Neuronal stem cell (in vitro differentiated cells): ENCODE data around the gene TMOD2.

Source experiments
- DNase-seq: peaks from one replicate; pipeline ENCODE4 v3.0.0-alpha.2; 2013; ENCODE audit warnings: low spot score
- H2AFZ ChIP-seq: one replicate; pipeline ENCODE4 v1.6.1; 2013; ENCODE audit warnings: mild to moderate bottlenecking, low read length, inconsistent platforms
- H2AK5ac ChIP-seq: 2 replicates; pipeline ENCODE4 v1.6.1; 2013; ENCODE audit warnings: low read depth, mild to moderate bottlenecking, inconsistent platforms, low read length, moderate library complexity, mixed read lengths
- H2BK120ac ChIP-seq: 2 replicates; pipeline ENCODE4 v1.6.1; 2013; ENCODE audit warnings: low read depth, mild to moderate bottlenecking, inconsistent platforms, low read length, moderate library complexity, mixed read lengths
- H2BK12ac ChIP-seq: one replicate; pipeline ENCODE4 v1.6.1; 2013; ENCODE audit warnings: low read length, inconsistent platforms
- H2BK15ac ChIP-seq: 2 replicates; pipeline ENCODE4 v1.6.1; 2013; ENCODE audit warnings: mild to moderate bottlenecking, low read length, inconsistent platforms, mixed read lengths
- H2BK5ac ChIP-seq: one replicate; pipeline ENCODE4 v1.6.1; 2013; ENCODE audit warnings: inconsistent platforms, mild to moderate bottlenecking, low read length, moderate library complexity
- H3K14ac ChIP-seq: one replicate; pipeline ENCODE4 v1.6.1; 2013; ENCODE audit warnings: low read length, inconsistent platforms
- H3K18ac ChIP-seq: 2 replicates; pipeline ENCODE4 v1.6.1; 2013; ENCODE audit warnings: low read length, inconsistent platforms
- H3K23ac ChIP-seq: 2 replicates; pipeline ENCODE4 v1.6.1; 2013; ENCODE audit warnings: low read depth, mild to moderate bottlenecking, mixed read lengths, low read length, inconsistent platforms; ENCODE audit not compliant: poor library complexity
- H3K27ac ChIP-seq: replicated peaks from 3 replicates; pipeline ENCODE4 v1.5.1; 2013; ENCODE audit warnings: low read length, inconsistent platforms
- H3K27me3 ChIP-seq, 3 experiments: 2 replicates each; pipeline ENCODE4 v1.6.1; 2013; ENCODE audit warnings: low read length in 3 of 3, mild to moderate bottlenecking in 2 of 3, inconsistent platforms in 1 of 3, low read depth in 1 of 3, mixed read lengths in 1 of 3, moderate library complexity in 1 of 3; ENCODE audit not compliant: control insufficient read depth in 3 of 3, insufficient read depth in 3 of 3
- H3K36me3 ChIP-seq, 2 donors: replicated peaks in 1 of 2; 2 replicates each; pipeline ENCODE4 v1.6.1; 2013; ENCODE audit warnings: low read length in 2 of 2; ENCODE audit not compliant: control insufficient read depth in 2 of 2, insufficient read depth in 2 of 2
- H3K4ac ChIP-seq: 2 replicates; pipeline ENCODE4 v1.6.1; 2013; ENCODE audit warnings: inconsistent platforms, mild to moderate bottlenecking, low read length, moderate library complexity
- H3K4me1 ChIP-seq, 2 donors: 1 replicate in 1 of 2; 2 replicates in 1 of 2; pipeline ENCODE4 v1.6.1; 2013; ENCODE audit warnings: low read length in 2 of 2, low read depth in 1 of 2; ENCODE audit not compliant: control insufficient read depth in 2 of 2, insufficient read depth in 1 of 2
- H3K4me2 ChIP-seq: one replicate; pipeline ENCODE4 v1.6.1; 2013; ENCODE audit warnings: mild to moderate bottlenecking, low read length, inconsistent platforms; ENCODE audit not compliant: insufficient read depth, poor library complexity, severe bottlenecking
- H3K4me3 ChIP-seq, 2 donors: 2 replicates each; pipeline ENCODE4 v1.5.1; 2013; ENCODE audit warnings: low read length in 2 of 2, mild to moderate bottlenecking in 2 of 2, inconsistent platforms in 1 of 2, moderate library complexity in 1 of 2
- H3K79me1 ChIP-seq: one replicate; pipeline ENCODE4 v1.6.1; 2013; ENCODE audit warnings: low read depth, mild to moderate bottlenecking, inconsistent platforms, low read length, moderate library complexity
- H3K9ac ChIP-seq: one replicate; pipeline ENCODE4 v1.6.1; 2013; ENCODE audit warnings: mild to moderate bottlenecking, low read depth, low read length, inconsistent platforms; ENCODE audit not compliant: poor library complexity
- H3K9me3 ChIP-seq, 2 donors: replicated peaks in 1 of 2; 2 replicates each; pipeline versions ENCODE3 to v1.6.1; 2013; ENCODE audit warnings: low read length in 2 of 2, mild to moderate bottlenecking in 2 of 2, inconsistent platforms in 1 of 2, low read depth in 1 of 2, mixed read lengths in 1 of 2, moderate library complexity in 1 of 2; ENCODE audit not compliant: control insufficient read depth in 2 of 2, insufficient read depth in 1 of 2
- H4K8ac ChIP-seq: one replicate; pipeline ENCODE4 v1.6.1; 2013; ENCODE audit warnings: low read depth, mild to moderate bottlenecking, inconsistent platforms, low read length, moderate library complexity
- H4K91ac ChIP-seq: one replicate; pipeline ENCODE4 v1.6.1; 2013; ENCODE audit warnings: low read length, low read depth, mild to moderate bottlenecking, inconsistent platforms; ENCODE audit not compliant: poor library complexity
- WGBS, 2 donors: extraction: QIAGEN DNeasy Blood & Tissue Kit; methylation state at CpG; one replicate each; pipeline ENCODE4 v1.1.7; 2013; ENCODE audit warnings: missing lambda C conversion rate in 2 of 2, mixed read lengths in 1 of 2; ENCODE audit not compliant: insufficient read length in 2 of 2, insufficient replicate concordance in 1 of 2; ENCODE audit errors: extremely low coverage in 2 of 2; 5-methylcytosine and 5-hydroxymethylcytosine counted together

The TMOD2 gene

DNA sequence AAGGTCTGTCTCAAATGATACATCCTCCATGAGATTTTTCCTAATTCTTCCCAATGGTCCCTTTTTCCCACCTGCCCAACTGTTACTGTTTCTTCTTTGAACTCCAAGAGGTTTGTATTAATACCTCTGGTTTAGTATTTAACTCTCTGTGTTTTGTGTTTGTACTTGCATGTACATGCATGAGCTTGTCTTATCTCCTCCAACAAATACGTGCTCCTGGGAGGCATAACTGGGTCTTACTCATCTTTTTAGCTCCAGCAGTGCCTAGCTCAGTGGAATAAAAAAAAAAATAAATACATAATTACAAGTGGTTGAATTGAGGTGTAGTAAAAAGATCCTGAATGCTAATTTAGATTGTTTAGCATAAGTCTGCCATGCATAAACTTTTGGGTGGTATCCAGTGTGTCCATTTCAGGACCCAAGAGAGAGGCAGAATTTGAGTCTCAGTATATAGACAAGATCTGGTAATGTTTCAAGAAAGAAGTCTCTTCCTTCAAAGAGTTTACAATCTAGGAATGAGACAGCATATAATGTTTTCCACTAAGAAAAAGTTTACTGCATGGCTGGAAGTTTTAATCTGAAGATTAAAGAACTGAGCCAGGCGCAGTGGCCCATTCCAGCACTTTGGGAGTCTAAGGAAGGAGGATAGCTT lies 12.2 kb upstream of the TMOD2 start:
- Histone ChIP-seq H2AK5ac (no peak overlapping the region), H3K4me1 (peaks cover 0 to 12% of the 10 kb centered on the region in 2 donors), H2AFZ (no peak overlapping the region), H3K4ac (no peak overlapping the region), H3K9me3 (no peaks in the 10 kb centered on the region), H3K9ac (no peak overlapping the region), H3K79me1 (no peaks in the 10 kb centered on the region), H3K4me3 (no peak overlapping the region), H4K8ac (no peak overlapping the region), H3K27ac (no peak overlapping the region), H4K91ac (no peak overlapping the region), H2BK5ac (no peak overlapping the region), H2BK120ac (no peak overlapping the region), H3K14ac (no peak overlapping the region), H3K27me3 (peaks cover 3 to 84% (median 33%) of the 10 kb centered on the region in 3 experiments), H2BK15ac (no peak overlapping the region), H3K36me3 (no peaks in the 10 kb centered on the region), H3K18ac (no peak overlapping the region), H3K4me2 (no peak overlapping the region), H2BK12ac (no peak overlapping the region), H3K23ac (no peak overlapping the region)
- no peak for DNase-seq
- WGBS, 2 donors = no CpG with 5 or more reads among the region's 2 CpGs

- Histone ChIP-seq H3K27me3 (peaks cover 4 to 71% (median 28%) of the 10 kb centered on the region in 3 experiments), H3K79me1 (no peaks in the 10 kb centered on the region), H3K4me1 (peaks cover 2 to 3% of the 10 kb centered on the region in 2 donors), H3K9me3 (peaks cover 0 to 5% of the 10 kb centered on the region in 2 donors), H2BK120ac (no peak overlapping the region), H4K91ac (no peak overlapping the region), H2AK5ac (no peak overlapping the region), H3K14ac (no peak overlapping the region), H2BK5ac (no peak overlapping the region), H3K36me3 (no peaks in the 10 kb centered on the region), H4K8ac (no peak overlapping the region), H3K18ac (no peak overlapping the region), H3K23ac (no peak overlapping the region), H3K27ac (no peak overlapping the region), H3K4me3 (no peak overlapping the region), H3K9ac (no peak overlapping the region), H2BK12ac (no peak overlapping the region), H2AFZ (no peak overlapping the region), H2BK15ac (no peak overlapping the region), H3K4me2 (no peak overlapping the region), H3K4ac (no peak overlapping the region)
- DNase-seq = no peak
- WGBS, 2 donors = no CpG with 5 or more reads among the region's 5 CpGs
Observed at GRCh38 chr15:51749307-51749706, 2.1 kb upstream of the TMOD2 start.

- H2BK5ac ChIP-seq = no peak overlapping the region
- no peak overlapping the region for H3K27ac ChIP-seq
- H3K14ac ChIP-seq = no peak overlapping the region
- H3K4ac ChIP-seq = no peak overlapping the region
- H3K79me1 ChIP-seq = no peaks in the 10 kb centered on the region
- no peak overlapping the region for H2AFZ ChIP-seq
- peaks cover 0 to 5% of the 10 kb centered on the region in 2 donors for H3K9me3 ChIP-seq
- H3K4me2 ChIP-seq = no peak overlapping the region
- no peak overlapping the region for H4K91ac ChIP-seq
- H3K23ac ChIP-seq = no peak overlapping the region
- peaks cover 2 to 3% of the 10 kb centered on the region in 2 donors for H3K4me1 ChIP-seq
- no peak overlapping the region for H2AK5ac ChIP-seq
- no peak overlapping the region for H3K4me3 ChIP-seq
- WGBS, 2 donors = no CpG with 5 or more reads among the region's 4 CpGs
- H3K36me3 ChIP-seq = no peaks in the 10 kb centered on the region
- H3K18ac ChIP-seq = no peak overlapping the region
- H2BK15ac ChIP-seq = no peak overlapping the region
- H3K9ac ChIP-seq = no peak overlapping the region
- H2BK12ac ChIP-seq = no peak overlapping the region
- no peak overlapping the region for H2BK120ac ChIP-seq
- no peak overlapping the region for H4K8ac ChIP-seq
- no peak for DNase-seq
- peaks cover 4 to 71% (median 28%) of the 10 kb centered on the region in 3 experiments for H3K27me3 ChIP-seq
Observed at GRCh38 chr15:51750186-51750585, 1.2 kb upstream of the TMOD2 start.

- Histone ChIP-seq H3K27me3 (peaks cover 4 to 66% (median 28%) of the 10 kb centered on the region in 3 experiments), H3K9me3 (peaks cover 0 to 5% of the 10 kb centered on the region in 2 donors), H3K4me1 (peaks cover 2 to 3% of the 10 kb centered on the region in 2 donors), H2AFZ (peak overlapping the region; percentile 99), H2BK5ac (no peak overlapping the region), H3K14ac (no peak overlapping the region), H4K91ac (no peak overlapping the region), H3K9ac (peak overlapping the region; percentile 85), H3K4me2 (peak overlapping the region; percentile 97), H2AK5ac (no peak overlapping the region), H3K79me1 (no peaks in the 10 kb centered on the region), H3K23ac (no peak overlapping the region), H3K18ac (peak overlapping the region; percentile 81), H2BK120ac (no peak overlapping the region), H3K27ac (no peak overlapping the region), H3K4ac (no peak overlapping the region), H4K8ac (no peak overlapping the region), H2BK15ac (no peak overlapping the region), H3K36me3 (no peaks in the 10 kb centered on the region), H3K4me3 (peak overlapping the region; percentile 75 to 88), H2BK12ac (no peak overlapping the region)
- DNase-seq = peak; percentile 29
- WGBS, 2 donors = no CpG with 5 or more reads among the region's 71 CpGs
Observed at GRCh38 chr15:51751697-51752683, 593 bp downstream of the TMOD2 start.
